Testis (tissue), 2 donors: ENCODE results near the gene PIM2.

Source experiments
- POLR2A ChIP-seq: fragments of 450-650 bp; IDR thresholded peaks from one replicate; pipeline ENCODE4 v1.6.1; 2017; ENCODE audit warnings: antibody characterized with exemption, mild to moderate bottlenecking, moderate library complexity
- TF ChIP-seq, protein P1 (sequence below), 3 experiments: fragments of 450-650 bp in 2 of 3; fragments of 200-600 bp in 1 of 3; sonication (generic) in 1 of 3; IDR thresholded peaks; one replicate each; pipeline ENCODE4 v1.5.1; 2016 to 2019; ENCODE audit warnings: antibody characterized with exemption in 3 of 3, mild to moderate bottlenecking in 2 of 3, moderate library complexity in 1 of 3

GRCh38 chrX:48961585-48962091 is 42.8 kb upstream of the PIM2 start:
- TF ChIP-seq POLR2A = no peak
- TF ChIP-seq, protein P1, sequence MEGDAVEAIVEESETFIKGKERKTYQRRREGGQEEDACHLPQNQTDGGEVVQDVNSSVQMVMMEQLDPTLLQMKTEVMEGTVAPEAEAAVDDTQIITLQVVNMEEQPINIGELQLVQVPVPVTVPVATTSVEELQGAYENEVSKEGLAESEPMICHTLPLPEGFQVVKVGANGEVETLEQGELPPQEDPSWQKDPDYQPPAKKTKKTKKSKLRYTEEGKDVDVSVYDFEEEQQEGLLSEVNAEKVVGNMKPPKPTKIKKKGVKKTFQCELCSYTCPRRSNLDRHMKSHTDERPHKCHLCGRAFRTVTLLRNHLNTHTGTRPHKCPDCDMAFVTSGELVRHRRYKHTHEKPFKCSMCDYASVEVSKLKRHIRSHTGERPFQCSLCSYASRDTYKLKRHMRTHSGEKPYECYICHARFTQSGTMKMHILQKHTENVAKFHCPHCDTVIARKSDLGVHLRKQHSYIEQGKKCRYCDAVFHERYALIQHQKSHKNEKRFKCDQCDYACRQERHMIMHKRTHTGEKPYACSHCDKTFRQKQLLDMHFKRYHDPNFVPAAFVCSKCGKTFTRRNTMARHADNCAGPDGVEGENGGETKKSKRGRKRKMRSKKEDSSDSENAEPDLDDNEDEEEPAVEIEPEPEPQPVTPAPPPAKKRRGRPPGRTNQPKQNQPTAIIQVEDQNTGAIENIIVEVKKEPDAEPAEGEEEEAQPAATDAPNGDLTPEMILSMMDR (IDR thresholded peaks at IDR 0.05) = no peak
